LNCAP (cell line): Measurements from ENCODE around the gene MYOF.

ENCODE experiments used
- CTCF ChIP-seq: fragments of 450-650 bp; IDR thresholded peaks from 2 replicates; pipeline ENCODE4 v1.5.1; 2017; ENCODE audit warnings: mild to moderate bottlenecking

Gene MYOF

DNA sequence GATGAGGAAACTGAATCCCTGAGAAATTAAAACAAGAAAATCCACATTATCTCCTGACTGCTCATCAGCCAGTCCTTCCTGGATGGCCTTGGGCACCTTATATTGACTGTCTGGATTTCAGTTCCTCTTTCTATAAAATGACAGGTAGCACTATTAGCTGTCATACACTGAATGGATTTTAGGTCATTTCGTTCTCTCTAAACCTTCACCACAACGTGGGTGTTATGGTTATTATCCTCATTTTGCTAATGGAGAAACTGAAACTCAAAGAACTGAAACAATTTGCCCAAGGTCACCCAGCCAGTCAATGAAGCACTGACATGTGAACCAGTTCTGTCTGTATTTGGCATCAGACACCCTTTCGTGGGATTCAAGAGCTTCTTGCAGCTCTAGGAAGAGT, 214.6 kb downstream of the MYOF start:
- TF ChIP-seq CTCF: no peak

- no peak for TF ChIP-seq CTCF
Measured at GRCh38 chr10:93266858-93267257, 215.3 kb downstream of the MYOF start.

GRCh38 chr10:93261961-93262610, 220.0 kb downstream of the MYOF start:
- TF ChIP-seq CTCF: no peak

DNA sequence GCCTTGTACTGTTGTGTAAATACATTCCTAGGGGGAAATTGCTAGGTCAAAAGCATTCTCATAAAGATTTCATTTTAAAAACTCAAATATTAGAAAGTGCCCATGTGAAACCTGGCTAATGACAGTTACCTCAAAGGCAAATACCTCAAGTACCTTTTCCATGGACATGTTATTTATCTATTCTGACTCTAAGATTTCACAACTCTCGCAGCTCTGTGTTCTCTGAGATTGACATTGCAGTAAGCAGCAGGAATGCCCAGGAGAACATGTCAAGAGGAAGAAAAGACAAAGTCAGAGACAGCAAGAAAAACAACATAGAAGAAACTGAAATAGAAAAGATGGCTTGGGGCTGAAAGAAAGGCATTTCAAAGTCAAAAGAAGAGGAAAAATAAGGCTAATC, 221.0 kb downstream of the MYOF start:
- TF ChIP-seq CTCF: no peak

- TF ChIP-seq CTCF: no peak
Measured at GRCh38 chr10:93259126-93259525, 223.0 kb downstream of the MYOF start.
